HT1080 (cell line): ENCODE measurements around the gene ZNF648. TPM values are rescaled to one million over a fixed set of nuclear protein-coding genes. Genes with fewer than 3 reads are reported as not detected.
"Not testable (repeated sequence)": the region's sequence is repeated elsewhere in the genome, so short reads cannot be mapped to it uniquely, and the experiment has no call there.

Source experiments
- DNase-seq: peaks from one replicate; pipeline ENCODE4 v3.0.0-alpha.2; 2015; ENCODE audit warnings: low read depth
- polyA plus RNA-seq, 2 experiments: library from polyadenylated mRNA; depleted of rRNA; stranded (reverse); fragments of >200 nt; gene quantifications; 2 replicates each; pipeline ENCODE4 v1.2.3, GENCODE V29; 2015
- total RNA-seq: library from RNA; depleted of rRNA; stranded (reverse); fragments of >200 nt; shearing (Covaris generic); gene quantifications from 2 replicates; pipeline ENCODE4 v1.2.3, GENCODE V29; 2014; rRNA removed

Gene ZNF648
- total RNA-seq, result 0.10 and 0.34 TPM in 2 replicates
- polyA plus RNA-seq (2015; cell fraction: cytosol; rRNA removed), result 0.02 TPM in 1 of 2 replicates, not detected in the other
- 0.04 and 0.32 TPM in 2 replicates for polyA plus RNA-seq (2015; cell fraction: nucleus; rRNA removed)

DNA sequence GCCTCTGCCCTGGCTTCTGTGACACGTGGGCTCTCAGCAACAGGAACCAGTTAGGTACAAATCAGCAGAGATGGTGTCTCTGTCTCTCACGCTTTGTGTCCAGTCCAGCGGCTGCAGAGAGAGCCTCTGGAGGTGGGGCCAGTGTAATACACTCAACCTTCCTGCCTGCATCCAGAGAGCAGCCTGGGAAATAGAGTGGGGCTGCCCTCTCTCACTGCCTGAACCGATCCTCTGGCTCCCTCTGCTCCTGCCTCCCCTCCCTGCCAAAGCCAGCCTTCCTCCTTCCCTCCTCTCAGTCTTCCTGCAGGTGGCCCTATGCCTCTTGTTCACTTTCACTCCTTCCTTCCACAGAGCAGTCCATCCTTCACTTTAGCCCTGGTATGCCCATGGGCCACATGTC lies at the start of gene ZNF648:
ZNF648 (minus strand) TSS at position 119 of the 400 bp plus-strand sequence. CDS start 3,702 bp downstream, outside the sequence.
- DNase-seq, result peak; percentile 14

DNA sequence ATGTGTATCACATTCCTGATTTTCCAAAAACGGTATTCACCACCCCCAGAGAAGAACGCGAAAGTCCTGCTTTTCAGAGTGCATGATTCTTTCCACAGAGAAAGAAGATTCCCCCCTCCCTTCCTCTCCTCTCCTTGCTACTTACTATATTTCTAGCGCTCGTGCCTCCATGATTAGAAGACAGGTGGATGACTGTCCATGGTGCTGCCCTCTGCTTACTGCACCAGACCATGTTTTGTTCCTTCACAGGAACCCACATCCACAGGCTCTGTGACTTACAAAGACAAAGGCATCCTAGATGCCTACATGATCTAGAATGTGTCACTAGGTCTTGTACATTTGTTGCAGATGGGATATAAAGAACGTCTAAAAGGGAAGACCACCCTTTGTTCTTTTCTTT lies 49.1 kb upstream of the ZNF648 start:
- no peak for DNase-seq

GRCh38 chr1:182109771-182110170 lies 48.3 kb upstream of the ZNF648 start:
- no peak for DNase-seq

- no peak for DNase-seq
These were observed 45.7 kb upstream of the ZNF648 start for GRCh38 chr1:182107209-182107608.

DNA sequence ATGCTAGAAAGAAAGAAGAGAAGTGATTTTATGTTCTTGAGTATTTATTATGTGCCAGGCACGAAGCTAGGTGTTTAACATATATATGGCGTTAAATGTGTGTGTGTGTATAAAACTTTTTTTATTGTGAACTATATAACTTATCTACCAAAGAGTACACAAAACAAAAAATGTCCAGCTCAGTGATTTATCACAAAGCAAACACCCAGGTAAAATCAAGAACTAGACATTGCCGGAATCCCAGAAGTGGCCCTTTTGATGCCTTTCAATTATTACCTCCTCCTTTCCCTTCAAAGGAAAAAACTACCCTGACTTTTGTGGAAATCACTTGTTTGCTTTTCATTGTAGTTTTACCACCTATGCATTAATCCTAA lies 40.5 kb upstream of the ZNF648 start:
- DNase-seq, result no peak

DNA sequence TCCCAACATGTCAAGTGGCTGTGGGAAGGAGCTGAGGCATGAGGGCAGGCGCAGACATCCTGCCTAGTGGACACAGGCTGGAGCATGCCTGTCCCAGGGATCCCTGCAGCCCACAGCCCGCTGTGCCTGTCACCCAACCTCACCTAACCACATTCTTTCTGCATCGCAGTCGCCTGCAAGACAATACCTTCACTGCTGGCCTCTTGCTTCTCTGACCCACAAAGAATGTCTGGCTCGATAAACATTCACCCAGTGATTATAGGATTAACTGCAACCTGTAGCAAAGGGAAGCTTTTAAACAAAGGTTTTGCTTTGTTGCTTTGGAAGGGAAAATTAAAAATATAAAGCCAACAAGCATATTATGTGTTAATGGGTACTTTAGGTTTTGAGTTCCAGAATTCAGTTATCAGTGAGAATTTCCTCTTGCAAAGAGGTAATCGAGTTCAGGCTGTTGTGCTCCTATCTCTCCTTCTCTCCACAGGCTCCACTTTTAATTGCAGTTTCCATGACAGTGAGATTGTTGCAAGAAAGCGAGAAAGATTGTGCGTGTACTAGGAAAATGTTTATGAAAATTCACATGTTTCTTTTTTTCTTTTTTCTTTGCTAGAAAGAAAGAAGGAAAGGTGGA lies 40.0 kb upstream of the ZNF648 start:
- no peak for DNase-seq

GRCh38 chr1:182098301-182098700 lies 36.8 kb upstream of the ZNF648 start:
- no peak for DNase-seq

DNA sequence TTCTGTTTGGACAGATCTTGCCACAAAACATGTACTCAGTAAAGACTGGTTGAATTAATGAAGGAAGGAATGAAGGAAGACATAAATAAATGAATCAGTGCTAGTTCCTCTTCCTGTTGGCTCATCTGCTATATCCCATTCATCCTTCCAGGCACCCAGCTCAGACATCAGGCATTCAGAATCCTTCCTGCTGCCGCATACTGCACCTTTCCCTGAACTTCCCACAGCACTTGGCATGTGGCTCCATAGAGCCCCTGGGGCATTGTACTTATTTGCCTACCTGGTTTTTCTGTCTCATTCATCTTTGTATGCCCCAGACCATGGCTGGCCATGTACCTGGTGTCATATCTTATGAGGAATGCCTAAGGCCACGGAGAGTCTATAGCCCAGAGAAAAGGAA lies 34.4 kb upstream of the ZNF648 start:
- peak; percentile 5 for DNase-seq

GRCh38 chr1:182094514-182095005 lies 33.0 kb upstream of the ZNF648 start:
- DNase-seq, result not testable (repeated sequence)

GRCh38 chr1:182093781-182094180 lies 32.3 kb upstream of the ZNF648 start:
- no peak for DNase-seq

DNA sequence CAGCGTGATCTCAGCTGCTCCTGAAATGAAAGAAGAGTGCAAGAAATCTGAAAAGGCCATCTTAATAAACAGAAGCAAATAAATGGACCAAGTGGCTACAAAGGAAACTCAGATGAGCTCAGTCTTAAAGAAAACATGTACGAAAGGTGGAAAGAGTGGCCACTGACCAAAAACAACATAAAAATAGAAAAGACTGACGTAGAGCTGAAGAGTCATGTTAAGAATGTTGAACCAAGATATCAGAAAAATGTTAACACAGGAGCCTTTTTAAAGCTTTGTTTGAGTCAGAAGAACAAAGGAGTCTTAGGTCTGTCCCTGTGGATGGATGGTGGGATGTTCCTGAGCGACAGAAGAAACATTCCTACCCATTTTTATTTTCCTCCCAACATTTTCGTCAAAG lies 30.8 kb upstream of the ZNF648 start:
- no peak for DNase-seq

DNA sequence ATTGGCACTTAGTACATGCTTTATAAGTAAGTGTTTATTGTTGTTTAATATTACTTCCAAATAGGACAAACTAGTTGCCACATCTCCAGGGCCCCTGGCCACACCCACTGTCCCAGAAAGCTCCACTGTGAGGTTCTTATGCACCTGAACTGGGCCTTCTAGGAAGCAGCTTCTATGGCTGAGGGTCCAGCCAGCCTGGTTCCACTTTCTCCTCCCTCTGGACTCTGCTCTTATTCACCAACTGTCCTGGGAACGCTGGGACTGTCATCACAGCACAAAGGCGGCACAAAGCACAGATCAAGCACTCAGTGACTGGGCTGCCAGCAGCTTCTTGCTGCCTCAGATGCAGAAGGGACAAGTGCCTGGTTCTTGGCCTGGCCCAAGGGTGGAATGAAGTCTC lies 29.6 kb upstream of the ZNF648 start:
- no peak for DNase-seq

GRCh38 chr1:182087719-182088350 lies 26.3 kb upstream of the ZNF648 start:
- no peak for DNase-seq

GRCh38 chr1:182087304-182087703 lies 25.8 kb upstream of the ZNF648 start:
- no peak for DNase-seq

GRCh38 chr1:182086620-182087019 lies 25.1 kb upstream of the ZNF648 start:
- no peak for DNase-seq

GRCh38 chr1:182086136-182086535 lies 24.6 kb upstream of the ZNF648 start:
- no peak for DNase-seq

DNA sequence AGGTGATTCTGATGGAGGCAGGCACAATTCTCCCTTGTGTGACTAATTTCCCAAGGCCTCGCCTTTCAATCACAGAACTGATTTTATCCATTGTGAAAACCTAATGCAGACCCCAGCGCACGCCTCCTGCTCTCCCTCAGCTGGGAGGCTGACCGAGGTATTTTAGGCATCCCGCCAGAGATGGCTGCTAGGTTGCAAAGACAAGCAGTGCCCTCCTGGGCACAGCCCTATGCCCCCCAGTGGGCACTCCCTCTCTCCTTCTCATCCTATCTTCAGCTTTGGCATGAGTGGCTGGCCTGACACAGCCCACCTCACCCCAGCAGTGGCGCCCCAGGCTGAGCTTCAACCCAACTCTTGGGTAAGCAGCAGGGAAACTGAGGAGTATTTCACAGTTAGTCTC lies 24.2 kb upstream of the ZNF648 start:
- DNase-seq, result no peak

DNA sequence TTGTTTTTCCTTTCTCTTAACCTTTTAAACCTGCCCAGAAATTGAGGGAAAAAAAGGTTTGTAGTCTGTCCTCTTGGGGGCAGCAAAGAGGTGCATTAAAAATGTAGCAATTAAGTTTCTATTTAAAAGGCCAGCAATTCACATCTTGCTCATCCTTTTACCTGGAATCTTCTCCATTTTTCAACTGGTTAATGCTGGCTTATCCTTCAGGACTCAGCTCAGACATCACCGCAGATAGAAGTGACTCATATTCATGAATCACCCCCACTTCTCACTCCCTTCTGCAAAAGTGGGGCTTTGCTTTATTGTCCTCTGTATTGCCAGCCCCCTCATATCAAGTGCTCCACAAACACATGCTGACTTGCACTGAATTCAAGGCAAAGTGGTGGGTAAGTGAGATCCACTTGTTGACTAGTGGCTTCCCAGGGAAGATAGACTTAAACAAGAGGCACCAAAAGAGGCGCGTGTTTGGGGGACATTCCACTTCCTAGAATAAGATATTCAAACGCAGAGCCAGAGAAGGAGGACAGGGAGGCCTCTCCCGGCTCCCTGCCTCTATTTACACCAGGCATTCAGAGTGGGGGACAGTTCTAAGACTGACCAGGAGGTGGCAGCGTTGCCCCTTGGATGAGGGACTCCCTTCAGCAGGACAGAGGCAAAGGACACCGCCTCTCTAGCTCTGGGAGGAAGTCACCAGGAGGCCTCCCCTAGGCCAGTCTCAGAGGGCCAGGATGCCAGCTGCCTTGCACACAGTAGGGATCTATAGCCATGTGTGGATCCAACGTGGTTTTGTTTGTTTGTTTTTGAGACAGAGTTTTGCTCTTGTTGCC lies 23.2 kb upstream of the ZNF648 start:
- DNase-seq, result peak; percentile 62

- DNase-seq, result no peak
These were observed 22.5 kb upstream of the ZNF648 start for GRCh38 chr1:182083851-182084486.

- peak; percentile 29 for DNase-seq
These were observed 19.6 kb upstream of the ZNF648 start for GRCh38 chr1:182080955-182081582.

DNA sequence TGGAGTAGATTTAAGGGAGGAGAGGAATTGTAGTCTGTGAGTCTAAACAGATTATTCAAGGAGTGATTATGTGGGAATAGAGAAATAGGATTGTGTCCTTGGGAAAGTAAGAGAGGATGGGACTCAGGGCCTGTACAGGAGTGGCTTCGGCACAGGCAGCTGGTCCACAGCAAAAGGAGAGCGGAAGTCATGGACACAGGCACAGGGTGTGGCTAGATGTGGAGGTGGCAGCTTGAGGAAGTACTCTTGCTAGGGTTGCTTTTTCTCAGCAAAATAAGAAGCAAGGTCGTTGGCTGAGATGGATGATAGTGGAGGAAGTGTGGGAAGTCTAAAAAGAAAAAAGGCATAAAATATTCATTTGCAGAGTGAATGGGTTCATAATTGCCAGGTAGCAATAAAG lies 18.5 kb upstream of the ZNF648 start:
- DNase-seq, result no peak
